HG03460 (cell line): Measurements from ENCODE around the gene BRMS1.

ENCODE experiments used
- ATAC-seq: cut with Tn5 transposase; IDR thresholded peaks from one replicate; pipeline ENCODE4 v1.9.1; 2021; ENCODE audit not compliant: unreplicated experiment

The BRMS1 gene

GRCh38 chr11:66338276-66339161 lies 6.4 kb downstream of the BRMS1 start:
- ATAC-seq: no peak

- no peak for ATAC-seq
Observed at GRCh38 chr11:66337103-66337899, 7.6 kb downstream of the BRMS1 start.

GRCh38 chr11:66336234-66337102 lies 8.4 kb downstream of the BRMS1 start, which contains the start of gene RIN1:
Gene RIN1, minus strand, starts transcription at chr11:66336434. Its CDS starts 32 bp downstream, at chr11:66336402.
- ATAC-seq: peak; percentile 69

- no peak for ATAC-seq
Observed at GRCh38 chr11:66335531-66336233, 9.2 kb downstream of the BRMS1 start.

GRCh38 chr11:66334605-66335442 lies 10.1 kb downstream of the BRMS1 start:
- no peak for ATAC-seq

GRCh38 chr11:66333896-66334604 lies 10.9 kb downstream of the BRMS1 start:
- ATAC-seq: no peak

GRCh38 chr11:66333220-66333877 lies 11.6 kb downstream of the BRMS1 start:
- ATAC-seq: no peak

- ATAC-seq: no peak
Observed at GRCh38 chr11:66332371-66333219, 12.3 kb downstream of the BRMS1 start.

- no peak for ATAC-seq
Observed at GRCh38 chr11:66331542-66332370, 13.1 kb downstream of the BRMS1 start.

GRCh38 chr11:66330931-66331330 lies 14.0 kb downstream of the BRMS1 start:
- no peak for ATAC-seq

GRCh38 chr11:66329165-66329673 lies 15.7 kb downstream of the BRMS1 start:
- no peak for ATAC-seq

- ATAC-seq: peak; percentile 56
Observed at GRCh38 chr11:66328302-66329144, 16.4 kb downstream of the BRMS1 start.

- no peak for ATAC-seq
Observed at GRCh38 chr11:66328031-66328301, 16.9 kb downstream of the BRMS1 start.

GRCh38 chr11:66327171-66328030 lies 17.5 kb downstream of the BRMS1 start:
- no peak for ATAC-seq
